H1 (cell line): ENCODE measurements around the gene NEDD4.
A peak's percentile ranks its signal among the peaks of the same experiment; 100 is the strongest.

ENCODE experiments used
- CHD7 ChIP-seq: fragments of 300-600 bp; sonication (generic); IDR thresholded peaks from 2 replicates; pipeline ENCODE4 v1.7.1; 2012; ENCODE audit warnings: low read length, moderate library complexity, mild to moderate bottlenecking, inconsistent platforms; ENCODE audit not compliant: insufficient replicate concordance
- CTCF ChIP-seq, 3 experiments: IDR thresholded peaks; 1 replicate in 2 of 3; 2 replicates in 1 of 3; pipeline versions ENCODE4 v1.5.1 to v1.6.1; 2011; ENCODE audit warnings: low read length in 3 of 3, mild to moderate bottlenecking in 3 of 3, inconsistent platforms in 2 of 3, low read depth in 1 of 3, moderate library complexity in 1 of 3; ENCODE audit not compliant: insufficient read depth in 1 of 3; ENCODE audit errors: control extremely low read depth in 1 of 3
- FOSL1 ChIP-seq: IDR thresholded peaks from 2 replicates; pipeline ENCODE4 v1.6.1; 2011; ENCODE audit warnings: mild to moderate bottlenecking, low read depth, low read length, moderate library complexity; ENCODE audit not compliant: insufficient read depth
- JUND ChIP-seq: IDR thresholded peaks from 2 replicates; pipeline ENCODE4 v1.6.1; 2011; ENCODE audit warnings: mild to moderate bottlenecking, improper control_type of control experiment, low read length
- MAX ChIP-seq: IDR thresholded peaks from 2 replicates; pipeline ENCODE4 v1.6.1; 2012; ENCODE audit warnings: inconsistent platforms
- POLR2A ChIP-seq, 2 experiments: IDR thresholded peaks; 1 replicate in 1 of 2; 2 replicates in 1 of 2; pipeline ENCODE4 v1.6.1; 2011; ENCODE audit warnings: low read depth in 2 of 2, low read length in 2 of 2, mild to moderate bottlenecking in 2 of 2; ENCODE audit errors: control extremely low read depth in 1 of 2
- RBBP5 ChIP-seq: IDR thresholded peaks from 2 replicates; pipeline ENCODE4 v1.7.1; 2012; ENCODE audit warnings: low read depth, mild to moderate bottlenecking, inconsistent platforms, low read length, moderate library complexity, borderline replicate concordance
- SIN3A ChIP-seq, 2 experiments: IDR thresholded peaks in 1 of 2; conservative IDR thresholded peaks in 1 of 2; 2 replicates each; pipeline ENCODE4 v1.6.1; 2011 to 2012; ENCODE audit warnings: low read length in 2 of 2, improper control_type of control experiment in 1 of 2, low read depth in 1 of 2, mild to moderate bottlenecking in 1 of 2
- SP1 ChIP-seq: IDR thresholded peaks from 2 replicates; pipeline ENCODE4 v1.6.1; 2011; ENCODE audit warnings: low read depth, low read length
- SP4 ChIP-seq: IDR thresholded peaks from 2 replicates; pipeline ENCODE4 v1.6.1; 2012; ENCODE audit warnings: low read length, inconsistent platforms
- TCF12 ChIP-seq: IDR thresholded peaks from 2 replicates; pipeline ENCODE4 v1.6.1; 2011; ENCODE audit warnings: low read depth, mild to moderate bottlenecking, low read length
- ZNF274 ChIP-seq: IDR thresholded peaks from 2 replicates; pipeline ENCODE4 v1.7.0; 2012; ENCODE audit warnings: low read length, borderline replicate concordance; ENCODE audit errors: extremely low read depth

DNA sequence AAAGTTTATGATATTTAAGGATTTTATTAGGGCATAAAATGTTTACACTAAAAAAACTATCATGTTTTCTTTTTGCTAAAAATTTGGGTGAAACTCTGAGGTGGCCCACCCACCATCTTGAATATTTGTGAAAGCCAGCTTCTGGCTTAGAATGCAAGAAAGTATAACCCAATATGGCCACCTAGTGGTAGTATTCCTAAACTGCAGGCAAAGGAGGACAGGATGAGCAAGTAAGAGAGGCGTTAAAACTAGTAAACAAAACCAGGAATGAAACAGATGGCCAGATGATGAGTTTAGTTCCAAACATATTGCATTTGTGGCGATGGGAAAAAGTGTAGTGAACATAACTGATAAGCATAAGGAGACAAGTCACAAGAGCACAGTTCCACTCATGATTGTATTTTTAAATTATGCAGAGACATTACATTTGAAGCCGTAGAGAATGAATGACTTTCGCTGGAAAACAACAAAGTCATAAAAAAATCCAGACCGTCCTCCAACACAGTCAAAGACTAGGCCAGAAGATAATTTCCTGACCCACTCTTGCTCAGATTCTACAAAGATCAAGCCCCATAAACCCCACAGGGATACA, 147.2 kb downstream of the NEDD4 start:
- TF ChIP-seq POLR2A (IDR thresholded peaks at IDR 0.05; ENCODE audit: control extremely low read depth in 1 of 2, low read depth in 2 of 2, low read length in 2 of 2), result no peak
- no peak for TF ChIP-seq SIN3A (conservative IDR thresholded peaks at IDR 0.05 in 1 of 2, IDR thresholded peaks at IDR 0.05 in 1 of 2; ENCODE audit: low read depth in 1 of 2, low read length in 2 of 2)
- no peak for TF ChIP-seq CHD7
- TF ChIP-seq CTCF (IDR thresholded peaks at IDR 0.05; ENCODE audit: control extremely low read depth in 1 of 3, insufficient read depth in 1 of 3, low read depth in 1 of 3, low read length in 3 of 3), result peak in 2 of 3 experiments; percentile 69 to 79; a peak in 3 of 4 replicates
- TF ChIP-seq MAX, result no peak
- TF ChIP-seq FOSL1, result no peak
- no peak for TF ChIP-seq RBBP5
- no peak for TF ChIP-seq ZNF274
- no peak for TF ChIP-seq TCF12
- no peak for TF ChIP-seq SP1
- no peak for TF ChIP-seq SP4
- no peak for TF ChIP-seq JUND
